Hepatic stellate cell (primary cell): ENCODE data around the gene AGPAT3.

Experiments
- DNase-seq: peaks from one replicate; pipeline ENCODE4 v3.0.0; 2011; ENCODE audit warnings: low spot score

Gene AGPAT3

GRCh38 chr21:43907751-43908150, 42.7 kb downstream of the AGPAT3 start:
- DNase-seq, result no peak

- DNase-seq, result no peak
Measured at GRCh38 chr21:43908167-43908566, 43.1 kb downstream of the AGPAT3 start.

GRCh38 chr21:43909741-43910400, 44.8 kb downstream of the AGPAT3 start:
- no peak for DNase-seq

GRCh38 chr21:43910460-43910859, 45.4 kb downstream of the AGPAT3 start:
- no peak for DNase-seq

DNA sequence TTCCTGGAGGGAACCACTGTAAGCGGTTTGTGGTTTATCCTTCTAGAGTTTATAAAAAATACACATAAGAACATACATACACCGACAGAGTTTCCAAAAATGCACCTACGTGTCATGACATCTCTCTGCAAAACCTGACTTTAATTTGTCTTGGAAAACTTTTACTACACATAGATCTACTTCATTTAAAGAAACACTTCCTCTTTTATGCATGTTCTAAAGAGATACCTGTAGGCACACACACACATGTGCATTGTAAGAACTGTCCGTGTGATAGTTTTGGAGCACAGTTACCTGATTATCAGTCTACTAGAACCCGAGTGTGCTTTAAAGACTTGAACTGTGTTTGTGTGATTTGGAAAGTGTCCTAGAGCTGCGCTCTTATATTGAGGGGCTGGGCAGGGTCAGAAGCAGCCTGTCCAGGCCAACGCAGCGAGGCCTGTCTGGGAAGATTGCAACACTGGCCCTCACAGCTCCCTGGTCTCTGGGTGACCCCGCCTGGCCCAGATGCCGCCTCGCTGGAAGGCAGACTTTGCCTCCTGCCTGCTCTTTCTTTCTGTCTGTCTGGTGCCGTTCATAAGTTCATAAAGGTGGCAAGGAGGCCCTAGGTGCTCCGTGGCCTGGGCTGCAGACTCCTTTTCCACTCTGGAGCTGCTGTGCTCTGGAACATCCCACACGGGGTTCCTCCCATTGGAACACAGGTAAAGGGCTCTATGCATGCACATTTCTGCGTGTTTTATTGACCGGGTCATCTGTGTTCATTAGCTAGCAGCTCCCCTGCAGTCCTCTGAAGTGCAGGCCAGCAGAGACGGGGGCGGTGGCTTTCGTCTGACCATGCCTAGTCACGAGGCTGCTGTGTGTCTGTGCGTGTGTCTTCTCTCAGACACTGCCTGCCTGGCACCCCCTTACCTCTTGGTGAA, 46.3 kb downstream of the AGPAT3 start:
- DNase-seq, result no peak

GRCh38 chr21:43911935-43912487, 47.0 kb downstream of the AGPAT3 start:
- DNase-seq, result no peak

DNA sequence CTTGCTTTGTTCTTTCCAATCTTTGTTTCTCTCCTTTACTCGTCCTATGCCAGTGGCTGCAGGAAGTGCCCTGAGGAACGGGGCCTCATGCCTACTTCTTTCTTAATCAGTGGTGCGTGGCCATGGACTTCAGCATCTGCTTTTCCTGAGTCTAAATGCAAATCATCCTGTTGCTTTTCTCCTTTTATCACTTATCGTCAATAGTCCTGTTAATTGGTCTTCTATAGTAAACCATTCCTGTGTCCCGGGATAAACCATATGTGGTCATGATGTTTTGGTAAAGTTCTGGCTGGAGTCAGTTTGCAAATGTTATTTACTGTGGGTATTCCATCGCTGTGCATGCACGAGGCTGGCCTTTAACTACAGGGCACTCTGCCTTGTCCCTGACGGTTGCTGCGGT, 47.5 kb downstream of the AGPAT3 start:
- DNase-seq, result no peak

DNA sequence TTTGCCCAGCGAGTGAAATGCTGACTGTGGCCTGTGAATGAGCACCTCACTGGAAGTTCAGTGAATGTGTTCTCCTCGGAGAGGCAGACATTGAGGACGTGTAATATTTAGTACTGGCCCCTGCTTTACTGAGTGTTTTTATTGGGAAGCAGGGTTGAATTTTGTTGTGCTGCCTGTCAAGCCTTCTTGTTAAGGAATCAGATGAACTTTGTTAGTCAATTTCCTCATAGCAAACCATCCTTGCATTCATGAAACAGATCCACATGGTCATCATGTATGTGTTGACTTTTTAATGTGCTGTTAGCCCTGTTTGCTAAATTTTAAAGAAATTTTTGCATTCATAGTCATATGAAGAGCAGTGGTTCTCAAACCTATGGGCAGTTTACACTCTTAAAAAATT, 47.9 kb downstream of the AGPAT3 start:
- no peak for DNase-seq

DNA sequence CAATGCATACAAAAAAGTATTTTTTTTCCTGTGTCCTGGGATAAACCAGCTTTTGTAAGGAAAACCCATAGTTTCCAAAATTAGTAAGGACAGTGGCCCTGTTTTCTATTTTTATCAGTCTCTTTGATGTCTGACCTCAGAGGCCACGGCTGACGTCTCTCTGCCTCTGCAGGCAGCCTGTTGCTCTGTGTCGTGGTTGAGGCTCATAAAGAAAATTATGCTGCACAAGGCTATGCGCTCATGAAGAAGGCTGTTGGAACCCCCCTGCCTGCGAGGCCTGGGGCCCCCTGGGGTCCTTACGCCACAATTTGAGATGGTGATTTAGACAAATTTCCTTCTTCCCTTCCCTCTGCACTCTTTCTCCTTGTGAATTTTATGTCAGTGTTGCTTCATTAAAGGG, 48.9 kb downstream of the AGPAT3 start:
- peak; percentile 62 for DNase-seq

GRCh38 chr21:43916076-43916475, 51.1 kb downstream of the AGPAT3 start:
- DNase-seq, result no peak

- peak; percentile 54 for DNase-seq
Measured at GRCh38 chr21:43916691-43917514, 51.9 kb downstream of the AGPAT3 start.

DNA sequence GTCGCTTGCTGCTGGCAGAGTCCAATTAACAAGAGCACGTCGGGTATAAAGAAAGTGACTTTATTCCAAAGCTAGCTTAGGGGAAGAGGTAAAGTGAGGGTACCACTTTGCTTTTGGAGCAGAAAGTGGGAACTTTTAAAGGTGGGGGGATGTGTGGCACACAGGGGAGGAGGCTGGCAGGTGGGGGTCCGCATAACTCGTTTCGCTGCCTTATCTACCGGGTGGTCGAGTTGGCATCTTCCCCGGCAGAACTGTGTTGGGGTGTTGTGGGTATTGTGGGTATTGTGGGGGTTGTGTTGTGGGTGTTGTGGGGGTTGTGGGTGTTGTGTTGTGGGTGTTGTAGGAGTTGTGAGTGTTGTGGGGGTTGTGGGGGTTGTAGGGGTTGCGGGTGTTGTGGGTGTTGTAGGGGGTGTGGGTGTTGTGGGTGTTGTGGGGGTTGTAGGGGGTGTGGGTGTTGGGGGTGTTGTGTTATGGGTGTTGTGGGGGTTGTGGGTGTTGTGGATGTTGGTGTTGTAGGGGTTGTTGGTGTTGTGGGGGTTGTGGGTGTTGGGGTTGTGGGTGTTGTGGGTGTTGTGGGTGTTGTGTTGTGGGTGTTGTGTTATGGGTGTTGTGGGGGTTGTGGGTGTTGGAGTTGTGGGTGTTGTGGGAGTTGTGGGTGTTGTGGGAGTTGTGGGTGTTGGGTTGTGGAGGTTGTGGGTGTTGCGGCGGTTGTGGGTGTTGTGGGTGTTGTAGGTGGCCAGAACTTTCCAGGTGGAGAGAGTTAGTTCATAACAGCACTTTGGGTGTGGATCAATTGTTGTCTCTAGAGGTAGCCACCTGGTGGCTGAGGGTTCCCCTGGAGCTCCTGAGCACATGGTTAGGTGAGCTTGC, 52.7 kb downstream of the AGPAT3 start:
- no peak for DNase-seq

GRCh38 chr21:43918385-43918947, 53.4 kb downstream of the AGPAT3 start:
- DNase-seq, result no peak

DNA sequence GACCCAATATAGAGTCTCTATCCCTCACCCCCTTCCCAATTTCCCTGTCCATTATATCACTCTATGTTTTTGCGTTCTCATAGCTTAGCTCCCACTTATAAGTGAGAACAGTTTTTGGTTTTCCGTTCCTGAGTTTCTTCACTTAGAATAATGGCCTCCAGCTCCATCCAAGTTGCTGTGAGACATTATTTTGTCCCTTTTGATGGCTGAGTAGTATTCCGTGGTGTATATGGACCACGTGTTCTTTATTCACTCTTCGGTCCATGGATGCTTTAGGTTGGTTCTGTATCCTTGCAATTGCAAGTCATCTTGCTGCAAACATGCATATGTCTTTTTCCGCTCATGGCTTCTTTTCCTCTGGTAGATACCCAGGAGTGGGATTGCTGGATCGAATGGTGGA, 54.3 kb downstream of the AGPAT3 start:
- DNase-seq, result no peak

DNA sequence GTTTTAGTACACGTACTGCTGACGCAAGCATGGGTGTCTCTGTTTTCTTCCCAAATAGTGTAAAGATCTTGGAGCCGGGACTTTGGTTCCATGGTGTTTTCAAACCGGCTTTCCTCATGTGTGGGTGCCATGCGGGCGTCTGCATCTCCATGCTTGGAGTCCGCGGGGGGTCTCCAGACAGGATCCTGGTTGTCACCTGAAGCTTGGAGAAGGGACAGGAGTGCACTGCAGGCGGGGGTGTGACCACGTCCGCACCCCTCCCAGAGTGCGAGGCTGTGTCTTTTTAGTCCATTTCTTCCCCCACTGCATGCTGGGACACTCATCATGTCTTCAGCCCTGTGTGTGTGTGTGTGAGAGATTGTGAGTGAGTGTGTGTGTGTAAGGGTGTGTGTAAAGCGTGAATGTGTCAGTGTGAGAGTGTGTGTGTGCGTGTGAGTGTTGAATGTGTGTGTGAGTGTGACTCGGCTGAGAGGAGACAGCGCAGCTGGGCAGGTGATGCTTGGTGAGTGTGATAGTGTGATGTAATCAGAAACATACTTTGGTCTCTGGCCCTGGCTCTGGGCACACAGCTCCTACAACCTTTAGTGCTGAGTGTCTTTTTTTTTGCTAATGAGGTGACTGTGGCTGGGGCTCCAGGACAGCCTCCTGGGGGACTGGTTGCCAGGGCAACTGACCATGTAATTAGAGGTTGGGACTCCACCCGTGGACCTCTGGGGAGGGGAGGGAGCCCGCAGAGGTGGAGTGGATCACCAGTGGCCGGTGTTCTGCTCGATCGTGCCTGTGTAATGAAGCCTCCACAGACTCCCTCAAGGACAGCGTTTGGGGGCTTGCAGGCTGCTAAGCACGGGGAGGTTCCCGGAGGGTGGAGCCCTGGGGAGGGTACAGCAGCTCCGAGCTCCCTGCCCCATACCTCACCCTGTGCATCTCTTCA, 55.1 kb downstream of the AGPAT3 start:
- DNase-seq, result no peak

DNA sequence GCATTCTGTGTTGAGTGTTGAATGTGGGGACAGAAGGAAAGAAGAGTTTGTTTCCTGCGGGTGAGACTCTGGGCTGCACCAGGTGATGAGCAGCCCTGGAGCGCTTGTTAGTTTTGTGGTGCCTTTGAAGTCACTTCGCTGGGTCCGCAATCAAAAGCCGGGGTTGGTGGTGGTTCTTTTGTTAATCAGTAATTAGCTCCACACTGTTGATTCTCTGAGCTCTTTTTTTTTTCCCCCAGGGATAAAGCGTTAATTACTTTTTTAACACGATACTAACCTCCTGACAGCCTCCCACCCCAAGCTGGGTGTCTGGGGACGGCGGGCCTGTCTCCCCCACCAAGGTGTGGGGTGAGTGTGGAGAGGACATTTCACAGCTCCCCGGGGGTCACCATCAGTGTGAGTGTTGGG, 56.6 kb downstream of the AGPAT3 start:
- no peak for DNase-seq

- no peak for DNase-seq
Measured at GRCh38 chr21:43921979-43922945, 57.2 kb downstream of the AGPAT3 start.

- no peak for DNase-seq
Measured at GRCh38 chr21:43922949-43923348, 57.9 kb downstream of the AGPAT3 start.

GRCh38 chr21:43923391-43923790, 58.4 kb downstream of the AGPAT3 start:
- peak; percentile 52 for DNase-seq
